IMR-90 (cell line): ENCODE measurements around the gene CHRM1. TPM values are rescaled to one million over a fixed set of nuclear protein-coding genes. Genes with fewer than 3 reads are reported as not detected.
A peak's percentile ranks its signal among the peaks of the same experiment; 100 is the strongest.

Source experiments
- ATAC-seq: fragments of 200-7000 bp; cut with Tn5 transposase; 2 replicates; pipeline ENCODE4 v1.9.1; 2020; ENCODE audit warnings: low read depth, mild to moderate bottlenecking, moderate library complexity
- BruUV-seq: library from RNA; stranded (reverse); fragments of 400-500 nt; replicated peaks from 2 replicates; lab custom pipeline; 2021; lab: Mats Ljungman, UMichigan
- CTCF ChIA-PET: fragments of 300-600 bp; formaldehyde crosslinking; extraction: SDS; loops from one replicate; lab custom pipeline; 2021; ENCODE audit warnings: antibody characterized with exemption; lab: Yijun Ruan, JAX
- POLR2A ChIA-PET: fragments of 300-600 bp; sonication (Branson Sonifier 250); formaldehyde crosslinking; loops from one replicate; lab custom pipeline; 2022; ENCODE audit warnings: antibody characterized with exemption; ENCODE audit not compliant: unreplicated experiment; lab: Charles Lee
- DNase-seq: peaks from one replicate; pipeline ENCODE4 v3.0.0; 2013
- H2AFZ ChIP-seq: replicated peaks from 2 replicates; pipeline ENCODE3; 2013; ENCODE audit warnings: low read length, mild to moderate bottlenecking; ENCODE audit not compliant: poor library complexity
- H2AK5ac ChIP-seq: 2 replicates; pipeline ENCODE4 v1.6.1; 2013; ENCODE audit warnings: low read depth, low read length, inconsistent platforms
- H2AK9ac ChIP-seq: replicated peaks from 2 replicates; pipeline ENCODE3; 2013; ENCODE audit warnings: mild to moderate bottlenecking, low read depth, low read length, moderate library complexity; ENCODE audit not compliant: poor library complexity
- H2BK120ac ChIP-seq: 2 replicates; pipeline ENCODE4 v1.6.1; 2013; ENCODE audit warnings: low read depth, low read length, inconsistent platforms
- H2BK15ac ChIP-seq: 3 replicates; pipeline ENCODE4 v1.6.1; 2013; ENCODE audit warnings: low read depth, low read length, inconsistent platforms
- H2BK20ac ChIP-seq: 2 replicates; pipeline ENCODE4 v1.6.1; 2013; ENCODE audit warnings: low read depth, mild to moderate bottlenecking, inconsistent platforms, low read length, moderate library complexity
- H2BK5ac ChIP-seq: 2 replicates; pipeline ENCODE4 v1.6.1; 2013; ENCODE audit warnings: mild to moderate bottlenecking, low read depth, low read length, inconsistent platforms; ENCODE audit not compliant: poor library complexity, severe bottlenecking
- H3K14ac ChIP-seq: replicated peaks from 2 replicates; pipeline ENCODE4 v1.6.1; 2013; ENCODE audit warnings: low read depth, low read length, inconsistent platforms
- H3K18ac ChIP-seq: 2 replicates; pipeline ENCODE4 v1.6.1; 2013; ENCODE audit warnings: low read depth, low read length, control low read depth
- H3K23ac ChIP-seq: 2 replicates; pipeline ENCODE4 v1.6.1; 2013; ENCODE audit warnings: low read depth, low read length, inconsistent platforms
- H3K27ac ChIP-seq: 2 replicates; pipeline ENCODE4 v1.5.1; 2013; ENCODE audit warnings: mild to moderate bottlenecking, control low read depth, low read length; ENCODE audit not compliant: insufficient read depth
- H3K27me3 ChIP-seq: 2 replicates; pipeline ENCODE4 v1.6.1; 2013; ENCODE audit warnings: low read length; ENCODE audit not compliant: control insufficient read depth, insufficient read depth
- H3K36me3 ChIP-seq: 2 replicates; pipeline ENCODE4 v1.6.1; 2013; ENCODE audit warnings: low read length, mixed read lengths; ENCODE audit not compliant: control insufficient read depth, insufficient read depth
- H3K4ac ChIP-seq: 2 replicates; pipeline ENCODE4 v1.6.1; 2013; ENCODE audit warnings: low read depth, low read length, inconsistent platforms
- H3K4me1 ChIP-seq: 2 replicates; pipeline ENCODE4 v1.6.1; 2013; ENCODE audit warnings: low read length, mixed read lengths; ENCODE audit not compliant: control insufficient read depth, insufficient read depth
- H3K4me2 ChIP-seq: 2 replicates; pipeline ENCODE4 v1.6.1; 2013; ENCODE audit warnings: low read depth, mild to moderate bottlenecking, control low read depth, low read length, moderate library complexity
- H3K4me3 ChIP-seq: 2 replicates; pipeline ENCODE4 v1.5.1; 2013; ENCODE audit warnings: low read depth, mild to moderate bottlenecking, control low read depth, low read length, moderate library complexity; ENCODE audit not compliant: insufficient read depth
- H3K56ac ChIP-seq: 2 replicates; pipeline ENCODE4 v1.6.1; 2013; ENCODE audit warnings: low read length, inconsistent platforms; ENCODE audit not compliant: insufficient read depth; ENCODE audit errors: extremely low read depth
- H3K79me1 ChIP-seq, 2 experiments: 2 replicates each; pipeline ENCODE4 v1.6.1; 2013; ENCODE audit warnings: low read length in 2 of 2, inconsistent platforms in 1 of 2, low read depth in 1 of 2
- H3K9ac ChIP-seq: 2 replicates; pipeline ENCODE4 v1.6.1; 2013; ENCODE audit warnings: low read depth, low read length, control low read depth
- H3K9me1 ChIP-seq: 2 replicates; pipeline ENCODE4 v1.6.1; 2013; ENCODE audit warnings: low read length, inconsistent platforms; ENCODE audit not compliant: insufficient read depth
- H3K9me3 ChIP-seq: 2 replicates; pipeline ENCODE4 v1.6.1; 2013; ENCODE audit warnings: low read length; ENCODE audit not compliant: control insufficient read depth, insufficient read depth
- H4K20me1 ChIP-seq: 2 replicates; pipeline ENCODE4 v1.6.1; 2013; ENCODE audit warnings: low read length, inconsistent platforms; ENCODE audit not compliant: insufficient read depth
- H4K5ac ChIP-seq: 2 replicates; pipeline ENCODE4 v1.6.1; 2013; ENCODE audit warnings: mild to moderate bottlenecking, low read depth, low read length, control low read depth
- H4K8ac ChIP-seq, 2 experiments: 2 replicates each; pipeline ENCODE4 v1.6.1; 2013; ENCODE audit warnings: low read depth in 2 of 2, low read length in 2 of 2, control low read depth in 1 of 2, inconsistent platforms in 1 of 2
- H4K91ac ChIP-seq: 2 replicates; pipeline ENCODE4 v1.6.1; 2013; ENCODE audit warnings: low read depth, low read length, inconsistent platforms; ENCODE audit not compliant: insufficient read depth
- BHLHE40 ChIP-seq: fragments of 150-350 bp; IDR thresholded peaks from 2 replicates; pipeline ENCODE4 v1.6.1; 2016; ENCODE audit warnings: mild to moderate bottlenecking, low read depth, low read length
- CEBPB ChIP-seq: IDR thresholded peaks from 2 replicates; pipeline ENCODE4 v1.6.1; 2012; ENCODE audit warnings: low read depth, low read length, improper control_type of control experiment
- CHD1 ChIP-seq: IDR thresholded peaks from 2 replicates; pipeline ENCODE4 v1.6.1; 2012; ENCODE audit warnings: low read depth, low read length, improper control_type of control experiment
- CTCF ChIP-seq: conservative IDR thresholded peaks from 2 replicates; pipeline ENCODE4 v1.5.1; 2012; ENCODE audit warnings: mild to moderate bottlenecking, low read depth, low read length, improper control_type of control experiment
- ELK1 ChIP-seq: fragments of 150-350 bp; IDR thresholded peaks from 2 replicates; pipeline ENCODE4 v1.6.1; 2016; ENCODE audit warnings: low read depth, mild to moderate bottlenecking, low read length, moderate library complexity, borderline replicate concordance
- FOS ChIP-seq: fragments of 150-350 bp; IDR thresholded peaks from 2 replicates; pipeline ENCODE4 v1.6.1; 2016; ENCODE audit warnings: low read depth, low read length
- MAFK ChIP-seq: IDR thresholded peaks from 2 replicates; pipeline ENCODE4 v1.6.1; 2012; ENCODE audit warnings: low read depth, low read length, improper control_type of control experiment
- MAZ ChIP-seq: IDR thresholded peaks from 2 replicates; pipeline ENCODE4 v1.6.1; 2012; ENCODE audit warnings: low read depth, mild to moderate bottlenecking, low read length, improper control_type of control experiment, moderate library complexity, borderline replicate concordance
- MXI1 ChIP-seq: IDR thresholded peaks from 2 replicates; pipeline ENCODE4 v1.6.1; 2012; ENCODE audit warnings: low read depth, mild to moderate bottlenecking, low read length, moderate library complexity, borderline replicate concordance
- NFE2L2 ChIP-seq: fragments of 150-350 bp; IDR thresholded peaks from 2 replicates; pipeline ENCODE4 v1.6.1; 2016; ENCODE audit warnings: low read depth, mild to moderate bottlenecking, low read length
- POLR2A ChIP-seq: IDR thresholded peaks from 2 replicates; pipeline ENCODE4 v1.6.1; 2012; ENCODE audit warnings: mild to moderate bottlenecking, low read depth, low read length
- RAD21 ChIP-seq: IDR thresholded peaks from 2 replicates; pipeline ENCODE4 v1.6.1; 2012; ENCODE audit warnings: low read length, improper control_type of control experiment
- RCOR1 ChIP-seq: IDR thresholded peaks from 2 replicates; pipeline ENCODE4 v1.6.1; 2012; ENCODE audit warnings: mild to moderate bottlenecking, low read length, improper control_type of control experiment; ENCODE audit not compliant: insufficient replicate concordance
- RFX5 ChIP-seq: IDR thresholded peaks from 2 replicates; pipeline ENCODE4 v1.8.0; 2012; ENCODE audit warnings: low read depth, mild to moderate bottlenecking, low read length, moderate library complexity
- SMC3 ChIP-seq: fragments of 150-350 bp; IDR thresholded peaks from 2 replicates; pipeline ENCODE4 v1.6.1; 2016; ENCODE audit warnings: low read depth, mild to moderate bottlenecking, antibody characterized with exemption, low read length, moderate library complexity
- USF2 ChIP-seq: fragments of 150-350 bp; IDR thresholded peaks from 2 replicates; pipeline ENCODE4 v1.6.1; 2017; ENCODE audit warnings: mild to moderate bottlenecking, antibody characterized with exemption, low read length, low read depth
- WGBS, 2 experiments: methylation state at CpG; one replicate each; pipeline versions ENCODE4 v1.1.5 to v1.1.7; 2013; ENCODE audit warnings: missing lambda C conversion rate in 2 of 2; ENCODE audit not compliant: insufficient read length in 1 of 2; ENCODE audit errors: extremely low coverage in 2 of 2; 5-methylcytosine and 5-hydroxymethylcytosine counted together
- dilution Hi-C: fragments of 300-500 bp; cut with HindIII; formaldehyde crosslinking; loops from one replicate; pipeline ENCODE4 v1.14.3; 2018; ENCODE audit warnings: low sequenced_read_pairs; ENCODE audit not compliant: unreplicated experiment
- in situ Hi-C: fragments of 300-500 bp; cut with MboI; formaldehyde crosslinking; loops from 3 replicates; pipeline ENCODE4 v1.14.3; 2019; ENCODE audit warnings: low sequenced_read_pairs, inconsistent platforms, mixed read lengths
- intact Hi-C: fragments of 100-400 bp; cut with micrococcal nuclease; formaldehyde crosslinking; loops from 2 replicates; pipeline ENCODE4 v1.10.0; 2022
- polyA plus RNA-seq, 3 experiments: library from polyadenylated mRNA; depleted of rRNA; stranded (reverse); fragments of >200 nt; gene quantifications; 2 replicates each; pipeline ENCODE4 v1.2.3, GENCODE V29; 2012; ENCODE audit warnings: low replicate concordance in 1 of 3
- total RNA-seq: library from RNA; depleted of rRNA; stranded (reverse); fragments of >200 nt; gene quantifications from 2 replicates; pipeline ENCODE4 v1.2.3, GENCODE V29; 2012

Gene CHRM1
- total and polyA plus RNA-seq, 2 of the 4 experiments (the other 2 are of a cell fraction), result not detected

- no peak overlapping the region for H2BK20ac ChIP-seq
- peak overlapping the region; percentile 13 for H2AK9ac ChIP-seq
- dilution Hi-C loops (no loop called here), intact Hi-C loops (no loop called here), in situ Hi-C loops (no loop called here)
- H3K23ac ChIP-seq, result no peak overlapping the region
- CTCF ChIA-PET, result no interaction called here
- peaks cover 90% of the 10 kb centered on the region for H3K27me3 ChIP-seq
- H3K9ac ChIP-seq, result no peak overlapping the region
- no peak overlapping the region for H3K18ac ChIP-seq
- H3K4me1 ChIP-seq, result peaks cover 8% of the 10 kb centered on the region; the same call in 1 of the 2 replicates
- H3K4me3 ChIP-seq, result no peak overlapping the region
- H2BK15ac ChIP-seq, result no peak overlapping the region
- H3K36me3 ChIP-seq, result no peaks in the 10 kb centered on the region
- 19% methylated on average over 7 of the region's 14 CpGs; no CpG with 5 or more reads in 1 of the 2 experiments for WGBS, 2 experiments
- no peak overlapping the region for H3K14ac ChIP-seq
- DNase-seq, result no peak
- no peaks in the 10 kb centered on the region; the same call in 1 of the 2 replicates for H3K9me3 ChIP-seq
- no peak overlapping the region for H4K5ac ChIP-seq
- no peak overlapping the region for H4K8ac ChIP-seq
- H3K4me2 ChIP-seq, result no peak overlapping the region
- peak overlapping the region; percentile 82 for H2AFZ ChIP-seq
- POLR2A ChIA-PET, result no interaction called here
- no peak overlapping the region for H2BK5ac ChIP-seq
- no peak overlapping the region for H2AK5ac ChIP-seq
- H3K27ac ChIP-seq, result no peak overlapping the region
- no peak overlapping the region for H3K4ac ChIP-seq
- H4K20me1 ChIP-seq, result no peaks in the 10 kb centered on the region
- H3K79me1 ChIP-seq, result no peaks in the 10 kb centered on the region
- no peak overlapping the region for H4K91ac ChIP-seq
- H3K56ac ChIP-seq, result no peak overlapping the region
- no peak for ATAC-seq
- no peaks in the 10 kb centered on the region for H3K9me1 ChIP-seq
- no peak overlapping the region for H2BK120ac ChIP-seq
- TF ChIP-seq CEBPB (no peak), NFE2L2 (no peak), RAD21 (no peak), SMC3 (no peak), RCOR1 (no peak), FOS (no peak), MAFK (no peak), CTCF (no peak), CHD1 (no peak), MXI1 (no peak), MAZ (no peak), USF2 (no peak), ELK1 (no peak), POLR2A (no peak), BHLHE40 (no peak), RFX5 (no peak)
- no TSS peak for BruUV-seq
Measured at GRCh38 chr11:62925308-62925707, 4.1 kb upstream of the CHRM1 start.
